Stimulated activated CD4-positive, alpha-beta T cell treated with anti-CD3 and anti-CD28 coated beads, Interleukin-2, amount 100 ng/mL, for 24 hours (primary cell): ENCODE measurements around the gene LRRTM4.

ENCODE experiments used
- DNase-seq, 2 donors: peaks; one replicate each; pipeline ENCODE4 v3.0.0-alpha.2; 2020

LRRTM4 gene

GRCh38 chr2:77469106-77469505, 53.1 kb downstream of the LRRTM4 start:
- no peak for DNase-seq

DNA sequence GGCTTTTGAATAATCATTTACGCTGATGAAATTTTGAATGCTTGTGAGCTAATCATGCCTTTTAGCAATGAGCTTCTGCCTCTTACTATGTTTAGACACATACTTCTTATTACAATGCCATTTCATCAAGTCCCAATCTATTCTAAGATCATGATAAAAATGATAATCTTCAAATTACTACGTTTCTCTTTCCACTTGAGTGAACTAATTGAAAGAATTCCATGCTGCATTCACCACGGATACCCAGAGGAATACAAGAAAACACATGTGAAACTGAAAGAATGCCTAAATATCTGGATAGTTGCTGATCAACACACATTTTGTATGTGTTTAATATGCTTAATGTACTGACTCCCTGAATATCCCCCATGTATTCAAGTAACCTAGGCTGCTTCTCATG, 62.3 kb downstream of the LRRTM4 start:
- no peak for DNase-seq

DNA sequence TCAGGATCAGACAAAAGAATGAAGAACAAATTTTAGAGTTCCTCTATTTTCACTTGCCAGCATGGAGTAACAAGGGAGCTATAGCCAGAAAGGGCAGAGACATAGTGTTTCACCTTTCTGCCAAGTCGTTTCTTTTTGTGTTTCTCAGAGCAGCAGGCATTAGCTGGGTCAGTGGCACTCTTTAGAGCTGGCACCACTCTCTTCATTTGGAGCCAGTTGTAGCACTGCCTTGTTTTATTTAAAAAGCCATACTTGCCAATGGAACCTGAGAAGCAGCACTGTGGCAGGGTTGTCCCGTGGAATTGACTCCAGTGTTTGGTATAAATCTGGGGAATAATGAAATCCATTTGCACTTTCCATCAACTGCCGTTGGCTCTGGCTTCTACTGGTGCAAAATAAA, 64.0 kb downstream of the LRRTM4 start:
- no peak for DNase-seq

GRCh38 chr2:77457665-77458064, 64.5 kb downstream of the LRRTM4 start:
- DNase-seq, result no peak

DNA sequence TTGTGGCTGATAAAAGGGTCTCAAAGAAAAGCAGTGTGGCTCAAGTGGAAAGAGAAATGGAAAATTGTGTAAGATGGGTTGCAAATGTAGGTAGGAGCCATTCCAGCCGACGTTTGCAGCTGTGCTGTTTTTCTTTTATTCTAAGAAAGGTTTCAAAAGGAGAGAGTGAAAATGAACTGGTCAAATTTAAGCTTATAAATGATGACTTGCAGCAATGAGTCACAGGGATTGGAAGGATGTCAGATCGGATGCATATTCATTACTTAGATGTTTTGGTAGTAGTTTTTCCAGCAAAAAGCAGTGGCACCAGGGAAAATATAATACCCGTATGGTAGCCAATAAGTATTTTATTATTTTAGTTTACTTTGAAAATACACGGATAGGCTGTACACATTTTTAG, 79.1 kb downstream of the LRRTM4 start:
- no peak for DNase-seq

- no peak for DNase-seq
Measured at GRCh38 chr2:77434880-77435279, 87.3 kb downstream of the LRRTM4 start.

- DNase-seq, result no peak
Measured at GRCh38 chr2:77428946-77429345, 93.2 kb downstream of the LRRTM4 start.

DNA sequence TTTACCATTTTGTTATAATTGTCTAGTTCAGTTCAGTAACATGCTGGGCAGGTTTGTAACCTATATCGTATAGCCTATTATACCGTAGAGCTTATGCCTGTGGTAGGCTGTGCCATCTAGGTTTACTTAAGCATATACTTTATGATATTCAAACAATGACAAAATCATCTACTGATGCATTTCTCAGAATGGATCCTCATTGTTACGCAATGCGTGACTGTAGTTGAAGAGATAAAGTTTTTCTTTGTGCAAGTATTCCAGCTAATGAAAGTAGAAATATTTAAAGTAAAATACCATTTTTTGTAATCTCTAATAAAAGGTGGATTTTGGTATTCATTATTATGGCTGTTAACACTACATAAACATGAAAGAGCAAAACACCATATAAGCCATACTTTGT, 100.2 kb downstream of the LRRTM4 start:
- no peak for DNase-seq

- DNase-seq, result no peak
Measured at GRCh38 chr2:77418537-77418936, 103.6 kb downstream of the LRRTM4 start.

- no peak for DNase-seq
Measured at GRCh38 chr2:77404189-77404588, 118.0 kb downstream of the LRRTM4 start.

DNA sequence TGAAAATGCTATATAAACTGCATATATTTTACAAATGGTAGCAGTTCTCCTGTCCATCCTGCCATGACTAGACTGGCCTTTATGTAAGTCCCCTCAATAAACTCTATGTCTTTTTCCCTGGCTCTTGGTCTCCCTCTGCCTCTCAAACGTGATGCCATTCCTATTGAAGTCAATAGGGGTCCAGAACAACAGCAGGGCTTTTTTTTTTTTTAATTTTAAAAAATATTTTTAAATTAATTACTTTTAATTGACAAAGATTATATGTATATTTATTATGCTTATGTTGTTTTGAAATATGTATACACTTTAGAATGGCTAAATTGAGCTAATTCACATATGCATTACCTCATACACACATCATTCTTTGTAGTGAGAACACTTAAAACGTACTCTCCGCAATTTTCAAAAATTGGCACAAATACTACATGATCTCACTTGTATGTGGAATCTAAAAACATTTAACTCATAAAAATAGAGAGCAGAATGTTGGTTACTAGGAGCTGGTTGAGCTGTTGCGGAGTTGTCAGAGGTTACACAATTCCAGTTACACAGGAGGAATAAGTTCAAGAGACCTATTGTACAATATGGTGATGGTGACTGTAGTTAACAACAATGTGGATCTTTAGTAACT, 123.1 kb downstream of the LRRTM4 start:
- DNase-seq, result no peak

DNA sequence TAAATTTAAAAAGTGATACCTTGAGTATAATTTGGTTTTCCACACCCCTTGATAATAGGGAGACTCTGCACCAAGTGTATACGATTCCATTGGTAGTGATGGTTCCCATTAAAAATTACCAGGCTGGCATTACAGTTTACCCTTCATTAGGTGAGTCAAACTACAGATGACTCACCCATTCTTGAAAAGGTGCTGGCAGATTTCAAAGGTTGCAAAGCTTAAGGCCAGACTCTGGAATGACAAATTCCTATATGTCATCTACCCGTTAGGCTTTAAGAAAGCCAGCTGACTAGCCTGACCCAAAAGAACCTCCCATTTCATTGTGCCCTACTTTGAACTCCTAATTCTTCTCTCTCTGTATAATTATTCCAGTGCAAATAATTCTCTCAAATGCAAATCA, 124.4 kb downstream of the LRRTM4 start:
- no peak for DNase-seq

GRCh38 chr2:77395011-77395410, 127.2 kb downstream of the LRRTM4 start:
- DNase-seq, result no peak

DNA sequence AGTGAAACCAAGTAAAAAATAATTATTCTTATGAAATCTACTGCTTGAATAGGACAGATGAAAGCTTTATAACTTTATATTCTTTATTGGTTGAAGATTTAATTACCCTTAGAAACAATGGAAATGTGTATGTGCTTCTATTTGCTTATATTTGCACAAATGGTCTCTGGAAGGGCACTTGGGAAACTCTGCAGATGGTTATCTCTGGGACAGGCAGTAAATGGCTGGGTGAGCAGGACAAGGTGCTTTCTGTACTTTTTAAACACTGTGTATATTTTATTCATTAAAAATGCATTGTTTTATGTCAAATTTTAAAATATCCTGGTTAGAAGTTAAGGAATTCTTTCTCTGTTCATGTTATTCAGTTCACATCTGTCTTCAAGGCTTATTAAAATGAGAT, 131.1 kb downstream of the LRRTM4 start:
- no peak for DNase-seq

DNA sequence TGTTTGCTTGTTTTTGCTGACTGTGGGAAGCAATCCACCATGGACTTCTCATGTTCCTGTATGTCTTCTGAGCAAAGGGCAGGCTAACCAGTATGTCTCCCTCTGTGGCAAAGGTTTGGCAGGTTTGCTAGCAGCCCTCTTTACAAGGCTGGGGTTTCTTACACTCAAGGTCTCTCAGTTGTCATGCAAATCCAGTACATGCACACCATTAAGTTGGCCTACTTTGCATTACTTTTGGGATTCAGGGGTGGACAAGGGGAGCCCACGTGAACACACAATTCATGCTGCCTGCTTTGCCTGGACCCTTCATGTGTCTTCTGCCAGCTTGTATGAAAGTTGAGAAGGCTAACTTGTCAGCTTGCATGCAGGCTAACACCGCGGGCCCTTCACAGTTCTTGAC, 134.9 kb downstream of the LRRTM4 start:
- no peak for DNase-seq

- no peak for DNase-seq
Measured at GRCh38 chr2:77372636-77373035, 149.5 kb downstream of the LRRTM4 start.

DNA sequence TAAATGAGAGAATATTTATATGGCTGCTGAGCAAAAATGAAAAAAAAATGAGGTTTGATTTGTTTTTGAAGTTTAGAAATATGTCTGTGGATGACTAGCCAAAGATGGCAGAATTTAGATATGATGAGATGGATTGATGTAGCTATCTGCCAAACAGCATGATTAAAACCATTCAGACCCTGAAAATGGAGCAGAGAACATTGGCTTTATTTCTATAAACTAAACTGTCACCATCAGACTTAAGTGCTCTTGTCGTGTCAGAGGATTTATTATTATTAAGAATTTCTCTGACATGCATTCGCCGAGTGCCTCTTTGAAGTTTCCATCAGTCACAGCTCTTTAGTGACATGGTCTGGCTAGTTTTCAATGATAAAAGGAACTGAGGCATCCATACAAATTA, 151.7 kb downstream of the LRRTM4 start:
- DNase-seq, result no peak

DNA sequence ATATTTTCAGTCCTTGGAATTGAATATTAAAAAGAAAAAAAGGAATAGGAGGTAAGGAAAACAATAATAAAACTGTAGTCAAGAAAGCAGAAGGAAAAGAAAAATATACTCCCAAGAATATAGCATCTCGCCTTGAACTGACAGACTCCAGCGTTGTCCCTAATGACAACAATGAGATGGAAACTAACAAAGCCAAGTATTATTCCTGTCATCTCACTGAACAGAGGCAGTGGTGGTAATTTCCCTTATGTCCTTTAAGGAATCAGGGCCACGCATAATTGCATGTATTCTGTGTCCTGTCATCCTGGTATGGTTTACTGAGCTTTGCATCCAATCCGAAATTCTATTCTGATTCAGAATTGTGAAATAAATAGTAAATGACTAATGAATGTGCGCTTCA, 158.9 kb downstream of the LRRTM4 start:
- DNase-seq, result no peak

GRCh38 chr2:77348821-77349220, 173.4 kb downstream of the LRRTM4 start:
- DNase-seq, result no peak

GRCh38 chr2:77336013-77336412, 186.2 kb downstream of the LRRTM4 start:
- no peak for DNase-seq

DNA sequence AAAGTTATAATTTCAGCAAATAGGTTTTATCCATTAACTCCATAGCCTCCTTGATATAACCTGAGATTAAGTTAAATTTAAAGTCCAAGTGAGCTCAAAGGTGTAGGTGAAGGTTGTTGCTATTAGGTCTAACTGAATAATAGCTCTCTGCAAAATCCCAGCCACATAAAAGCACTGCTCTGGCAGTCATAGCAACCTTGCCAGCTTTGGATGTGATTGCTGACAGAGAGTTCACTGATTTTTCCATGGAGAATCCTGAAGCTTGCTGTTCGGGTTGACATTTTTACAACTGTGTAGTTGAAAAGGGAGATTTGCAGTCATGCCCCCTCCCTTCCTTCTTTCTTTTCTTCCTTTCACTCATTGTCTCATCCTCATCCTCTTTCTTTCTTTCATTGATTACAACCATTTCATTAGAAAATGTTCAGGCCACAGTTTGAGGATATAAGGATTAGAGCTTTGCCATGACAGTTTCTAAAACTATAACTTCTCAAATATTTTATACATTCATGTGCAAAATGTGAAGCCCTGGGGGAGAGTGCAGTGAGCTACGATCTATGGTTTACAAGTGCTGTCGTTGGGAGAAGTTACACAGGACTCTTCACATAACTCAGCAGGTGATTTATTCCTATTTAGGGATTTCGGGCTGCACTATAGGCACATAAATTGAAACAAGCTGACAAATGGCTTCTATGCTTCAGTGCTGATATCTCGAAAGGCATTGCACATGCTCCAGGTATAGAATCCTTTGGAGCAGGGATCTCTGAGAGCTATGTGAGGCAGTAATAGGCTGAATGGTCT, 193.8 kb downstream of the LRRTM4 start:
- DNase-seq, result no peak

DNA sequence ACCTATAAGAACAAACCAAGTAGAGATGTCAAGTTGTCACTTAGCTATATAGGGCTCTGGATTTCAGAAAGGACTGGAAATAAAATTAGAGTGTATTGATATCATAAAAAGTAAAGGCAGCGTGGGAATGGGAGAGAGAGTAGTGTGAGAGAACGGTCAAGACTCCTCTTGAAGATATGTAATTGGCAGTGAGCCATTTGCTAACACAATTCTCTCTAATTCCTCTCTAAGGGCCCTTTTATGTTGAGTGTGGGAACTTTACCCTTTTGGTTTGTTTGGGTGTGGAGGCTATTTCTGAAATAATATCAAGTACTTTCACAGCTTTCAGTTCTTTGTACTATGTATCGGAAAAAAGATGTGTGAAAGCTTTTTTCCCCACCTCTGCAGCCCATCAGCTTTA, 196.8 kb downstream of the LRRTM4 start:
- no peak for DNase-seq

DNA sequence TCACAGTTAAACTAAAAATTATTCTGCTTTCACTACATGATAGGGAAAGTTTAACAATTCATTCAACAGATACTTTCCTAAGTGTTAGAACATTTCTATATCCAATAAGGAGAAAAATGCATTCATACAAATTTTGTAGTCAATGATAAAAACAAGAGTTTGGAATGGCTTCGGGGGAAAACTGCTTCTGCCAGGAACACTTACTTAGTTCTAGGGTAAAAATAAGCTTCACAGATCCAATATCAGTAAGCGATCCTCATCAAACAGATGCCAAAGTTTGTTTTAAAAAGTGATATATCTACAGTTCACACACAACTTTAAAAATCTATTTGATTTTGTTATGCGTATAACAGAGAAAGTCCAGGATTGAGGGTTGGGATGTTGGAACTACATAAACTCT, 199.7 kb downstream of the LRRTM4 start:
- no peak for DNase-seq

- no peak for DNase-seq
Measured at GRCh38 chr2:77314721-77315120, 207.5 kb downstream of the LRRTM4 start.

- no peak for DNase-seq
Measured at GRCh38 chr2:77310416-77310815, 211.8 kb downstream of the LRRTM4 start.
